ENCODE results near the gene FAM186B. TPM values are rescaled to one million over a fixed set of nuclear protein-coding genes. Genes with fewer than 3 reads are reported as not detected.

Gene FAM186B
- total RNA-seq, 1 experiment from 2014 or later: 0.46 TPM

GRCh38 chr12:49565406-49566265, 39.8 kb downstream of the FAM186B start:
- peak overlapping the region; percentile 19 to 42; a peak in 2 of 5 replicates for H3K4me3 Mint-ChIP-seq
- no peak overlapping the region for H2BK5ac ChIP-seq (ENCODE audit: insufficient read length, low read length)
- H4K5ac ChIP-seq (ENCODE audit: insufficient read length, low read depth, low read length): no peak overlapping the region
- no peaks in the 10 kb centered on the region; the same call in 1 of the 2 replicates for H3K79me2 ChIP-seq (ENCODE audit: insufficient read depth, low read length)
- no peak for TF ChIP-seq CTCF (conservative IDR thresholded peaks at IDR 0.05)
- H3K14ac ChIP-seq (ENCODE audit: insufficient read depth, low read length): no peak overlapping the region
- no peak overlapping the region for H3K18ac ChIP-seq (ENCODE audit: insufficient read length, low read depth, low read length)
- H2BK20ac ChIP-seq (ENCODE audit: low read depth, low read length, poor library complexity, severe bottlenecking): no peak overlapping the region
- no peak overlapping the region for H2AFZ ChIP-seq (ENCODE audit: low read length)
- H3K27me3 Mint-ChIP-seq (ENCODE audit: low read depth): no peaks in the 10 kb centered on the region; the same call in 1 of the 2 replicates
- H3K9ac ChIP-seq (ENCODE audit: extremely low read depth, insufficient read length, low read length): no peak overlapping the region
- H3K4ac ChIP-seq (ENCODE audit: low read depth, low read length): no peak overlapping the region
- no peak overlapping the region for H4K8ac ChIP-seq (replicated peaks; ENCODE audit: insufficient read length, low read depth, low read length)
- H3K4me1 Mint-ChIP-seq: peaks cover 2 to 14% of the 10 kb centered on the region in 2 experiments
- peaks cover 6% of the 10 kb centered on the region for H3K23me2 ChIP-seq (ENCODE audit: insufficient read length, low read depth, low read length, poor library complexity, severe bottlenecking)
- no peak for DNase-seq
- H3K4me1 ChIP-seq (ENCODE audit: insufficient read depth, low read length): no peaks in the 10 kb centered on the region
- no peak overlapping the region for H4K91ac ChIP-seq (ENCODE audit: insufficient read length, low read depth, low read length)
- H3K23ac ChIP-seq (ENCODE audit: insufficient read length, low read depth, low read length): no peak overlapping the region
- peaks cover 3% of the 10 kb centered on the region for H3K79me1 ChIP-seq (ENCODE audit: insufficient read depth, low read depth, low read length, poor library complexity, severe bottlenecking)
- no CpG with 5 or more reads among the region's 12 CpGs for WGBS (ENCODE audit: extremely low coverage, insufficient read length, low lambda C conversion rate)
- H4K20me1 ChIP-seq (ENCODE audit: control insufficient read depth, insufficient read depth, insufficient read length): no peaks in the 10 kb centered on the region
- H3K27me3 ChIP-seq (ENCODE audit: insufficient read depth, low read length): no peaks in the 10 kb centered on the region
- H3K56ac ChIP-seq (ENCODE audit: insufficient read length, low read depth, low read length): no peak overlapping the region
- H3K9me3 ChIP-seq (ENCODE audit: control insufficient read depth, low read depth, low read length): no peaks in the 10 kb centered on the region
- H3K27ac ChIP-seq (ENCODE audit: insufficient read length, low read depth, low read length): no peak overlapping the region
- H2BK12ac ChIP-seq (ENCODE audit: insufficient read length, low read depth, low read length): no peak overlapping the region
- H3K9me3 Mint-ChIP-seq: peaks cover 0 to 3% of the 10 kb centered on the region in 2 experiments; a peak in 1 of 5 replicates
- H2AK5ac ChIP-seq (ENCODE audit: insufficient read length, low read length): no peak overlapping the region
- H3K27ac Mint-ChIP-seq: no peak overlapping the region; a peak in 1 of 7 replicates
- H3K4me2 ChIP-seq (ENCODE audit: insufficient read depth, insufficient read length, low read length): no peak overlapping the region
- no peak overlapping the region for H2BK15ac ChIP-seq (ENCODE audit: low read depth, low read length)
- H2BK120ac ChIP-seq (ENCODE audit: low read depth, low read length, poor library complexity, severe bottlenecking): no peak overlapping the region
- no peak overlapping the region for H3T11ph ChIP-seq (ENCODE audit: low read length)
- peaks cover 16 to 48% (median 43%) of the 10 kb centered on the region in 3 experiments; a peak in 6 of 7 replicates for H3K36me3 Mint-ChIP-seq (ENCODE audit: insufficient read depth in 1 of 3, low read depth in 3 of 3)
